B cell (primary cell): ENCODE measurements around the gene TMEM132A.

Experiments used
- CTCF ChIP-seq: fragments of 200-600 bp; IDR thresholded peaks from one replicate; pipeline ENCODE4 v1.8.0; 2022; ENCODE audit warnings: antibody characterized with exemption, mild to moderate bottlenecking
- EZH2 ChIP-seq: IDR thresholded peaks from 2 replicates; pipeline ENCODE4 v1.6.1; 2012; ENCODE audit warnings: borderline replicate concordance, low read depth, mild to moderate bottlenecking, moderate library complexity, low read length; ENCODE audit not compliant: insufficient read depth, poor library complexity, severe bottlenecking

DNA sequence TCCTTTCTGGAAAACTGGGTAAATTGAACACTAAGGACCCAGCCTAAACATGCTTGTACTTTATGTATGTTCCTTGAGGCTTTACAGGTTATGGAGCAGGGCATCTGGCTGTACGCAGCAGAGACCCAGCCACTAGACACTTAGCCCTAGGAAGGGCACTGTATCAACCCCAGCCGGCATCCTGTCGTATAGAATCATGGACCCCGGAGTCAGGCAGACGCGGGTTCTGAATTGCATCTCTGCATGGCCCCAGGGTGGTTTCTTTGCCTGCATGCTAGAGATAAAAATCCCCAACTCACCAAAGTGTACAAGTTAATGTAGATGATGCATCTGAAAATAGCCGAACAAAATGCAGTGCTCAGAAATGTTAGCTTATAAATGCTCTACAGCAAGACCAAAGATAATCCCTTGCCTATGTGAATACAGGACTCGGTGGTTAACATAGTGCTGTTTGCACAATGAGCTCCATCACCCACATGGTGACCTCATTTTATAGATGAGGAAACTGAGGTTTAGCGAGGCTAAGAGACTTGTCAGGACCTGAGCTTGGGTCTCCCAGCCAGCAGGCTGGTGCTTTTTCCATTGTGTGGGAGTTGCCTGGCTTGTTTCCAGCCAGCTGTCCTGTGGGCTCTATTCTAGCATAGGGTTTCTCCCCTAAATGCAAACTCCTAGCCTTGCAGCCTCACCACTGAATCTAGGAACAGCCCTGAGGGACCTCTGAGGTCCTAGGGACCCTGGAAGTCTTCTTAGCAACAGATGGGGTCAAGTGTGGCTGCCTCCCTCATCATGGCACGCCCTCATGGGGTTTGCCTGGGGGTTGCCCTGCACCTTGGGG lies 54.5 kb downstream of the TMEM132A start:
- TF ChIP-seq CTCF (no peak), EZH2 (no peak)
